Mucosa of rectum (tissue), 2 donors: ENCODE results near the gene HSP90AB1.

Source experiments
- H3K27ac ChIP-seq, 2 donors: one replicate each; pipeline ENCODE4 v1.7.0; 2013; ENCODE audit warnings: inconsistent platforms in 2 of 2, low read depth in 2 of 2, low read length in 2 of 2
- H3K27me3 ChIP-seq, 2 donors: one replicate each; pipeline ENCODE4 v1.7.0; 2013; ENCODE audit warnings: low read length in 2 of 2; ENCODE audit not compliant: control insufficient read depth in 2 of 2, insufficient read depth in 2 of 2
- H3K36me3 ChIP-seq, 2 donors: one replicate each; pipeline ENCODE4 v1.7.0; 2013; ENCODE audit warnings: low read length in 2 of 2; ENCODE audit not compliant: control insufficient read depth in 2 of 2, insufficient read depth in 2 of 2
- H3K4me1 ChIP-seq, 2 donors: one replicate each; pipeline ENCODE4 v1.7.0; 2013; ENCODE audit warnings: low read length in 2 of 2, mild to moderate bottlenecking in 1 of 2; ENCODE audit not compliant: control insufficient read depth in 2 of 2, insufficient read depth in 2 of 2
- H3K4me3 ChIP-seq, 2 donors: one replicate each; pipeline ENCODE4 v1.7.0; 2013; ENCODE audit warnings: low read length in 2 of 2
- H3K9ac ChIP-seq, 2 donors: one replicate each; pipeline ENCODE4 v1.7.0; 2013; ENCODE audit warnings: low read length in 2 of 2, low read depth in 1 of 2, mild to moderate bottlenecking in 1 of 2
- H3K9me3 ChIP-seq, 2 donors: one replicate each; pipeline ENCODE4 v1.7.0; 2013; ENCODE audit warnings: low read length in 2 of 2; ENCODE audit not compliant: control insufficient read depth in 2 of 2
- donor health status: healthy.
- donor health status: Normal muscosa, but diverticular disease.

Gene HSP90AB1

DNA sequence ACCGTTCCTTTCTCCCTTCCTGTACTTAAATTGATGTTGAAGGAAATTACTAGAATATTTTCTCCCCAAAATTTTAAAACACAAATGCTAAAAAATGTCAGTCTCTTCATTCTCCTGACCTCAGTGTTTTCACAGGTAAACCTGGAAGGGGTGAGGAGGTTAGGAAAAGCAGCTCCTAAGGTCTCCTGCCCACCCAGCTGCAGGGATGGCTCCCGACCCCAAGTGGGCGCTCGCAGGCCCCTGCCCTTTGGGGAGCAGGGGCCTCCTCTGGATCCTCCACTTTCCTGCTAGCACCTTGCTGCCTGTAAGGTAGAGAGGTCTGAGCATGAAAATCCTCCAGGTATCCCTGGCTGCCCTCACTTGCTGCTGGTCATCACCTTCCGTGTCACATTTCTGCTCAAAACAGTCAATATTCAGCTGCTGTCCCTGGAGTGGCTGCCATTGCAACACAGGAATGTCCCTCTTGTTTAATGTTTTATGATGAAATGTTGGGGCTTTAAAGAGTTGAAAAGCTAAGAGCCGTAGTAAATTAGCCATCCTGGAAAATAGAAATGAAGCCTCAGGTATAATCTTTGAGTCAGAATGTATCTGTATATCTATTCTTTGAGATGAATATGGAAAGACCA, 10.9 kb upstream of the HSP90AB1 start:
- no peak overlapping the region for H3K27ac ChIP-seq
- H3K4me1 ChIP-seq, result peaks cover 19 to 24% of the 10 kb centered on the region in 2 donors
- no peaks in the 10 kb centered on the region for H3K27me3 ChIP-seq

DNA sequence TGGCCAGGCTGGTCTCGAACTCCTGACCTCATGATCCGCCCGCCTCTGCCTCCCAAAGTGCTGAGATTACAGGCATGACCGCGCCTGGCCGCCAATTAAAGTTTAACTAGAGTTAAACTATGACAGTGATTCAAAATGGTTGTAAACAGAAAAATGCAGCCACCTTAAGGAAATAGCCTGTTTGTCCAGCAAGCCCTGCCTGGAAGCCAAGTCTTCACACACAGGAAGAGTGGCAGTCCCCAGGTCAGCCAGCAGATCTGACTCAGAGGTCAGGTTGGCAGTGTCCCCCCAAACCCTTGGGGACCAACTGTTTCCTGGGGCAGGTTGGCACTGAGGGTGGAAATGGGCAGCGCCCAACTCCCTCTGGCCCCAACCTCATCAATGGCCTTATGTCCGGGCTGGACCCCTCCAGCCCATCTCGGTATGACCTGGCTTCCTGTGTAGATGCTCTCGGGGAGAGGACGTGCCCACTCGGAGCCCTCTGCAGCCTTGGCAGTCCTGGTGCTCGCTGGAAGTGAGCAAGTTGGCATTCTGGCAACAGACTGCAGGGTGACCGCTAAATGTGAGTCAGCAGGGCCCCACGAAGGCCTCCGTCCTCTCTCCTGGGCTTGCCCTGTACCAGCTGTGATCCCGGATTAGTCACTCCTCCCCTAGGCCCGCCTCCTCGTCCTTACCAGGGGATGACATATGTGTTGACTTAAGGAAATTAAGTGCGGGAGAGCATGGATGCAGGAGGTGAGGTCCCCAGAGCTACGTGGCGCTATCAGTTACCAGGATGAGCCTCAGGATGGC, 9.7 kb upstream of the HSP90AB1 start:
- H3K4me1 ChIP-seq, result peaks cover 19 to 24% of the 10 kb centered on the region in 2 donors
- H3K4me3 ChIP-seq, result peak overlapping the region; percentile 78 to 82
- H3K9ac ChIP-seq, result peak overlapping the region; percentile 64 to 85
- H3K27ac ChIP-seq, result peak overlapping the region; percentile 90 to 94
- H3K9me3 ChIP-seq, result no peaks in the 10 kb centered on the region
- H3K36me3 ChIP-seq, result no peaks in the 10 kb centered on the region
- no peaks in the 10 kb centered on the region for H3K27me3 ChIP-seq

More for the DNA sequence above, 10.9 kb upstream of the HSP90AB1 start:
- Histone ChIP-seq H3K9me3 (no peaks in the 10 kb centered on the region), H3K9ac (no peak overlapping the region), H3K4me3 (no peak overlapping the region), H3K36me3 (no peaks in the 10 kb centered on the region)

DNA sequence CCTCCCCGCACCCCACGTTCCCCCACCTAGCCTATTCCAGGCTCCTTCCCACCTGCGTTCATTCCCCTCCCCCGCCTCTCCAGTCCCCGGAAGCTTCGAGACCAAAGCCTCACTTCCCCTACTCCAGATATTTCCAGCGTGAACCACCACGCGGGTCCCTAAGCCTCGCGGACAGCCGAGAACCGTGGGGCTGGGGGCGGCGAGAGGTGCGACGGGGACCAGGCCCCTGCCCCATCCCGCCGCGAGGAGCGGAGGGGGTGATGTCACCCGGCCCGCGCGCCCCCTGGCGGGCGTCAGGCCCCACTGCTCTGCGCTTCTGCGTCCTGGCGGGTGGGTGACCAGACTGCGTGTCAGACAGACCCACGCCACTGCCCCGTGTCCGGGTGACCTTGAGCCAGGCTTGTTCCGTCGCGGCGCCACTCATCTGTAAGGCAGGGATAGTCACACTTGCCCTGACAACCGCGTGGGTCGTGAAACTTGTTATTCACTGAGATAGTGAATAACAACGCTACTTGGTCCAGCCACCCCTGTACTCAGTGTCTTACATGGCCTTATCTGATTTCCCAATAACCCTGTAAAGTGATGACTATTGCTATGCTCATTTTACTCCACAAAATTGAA, 9.0 kb upstream of the HSP90AB1 start:
- peak overlapping the region; percentile 64 to 85 for H3K9ac ChIP-seq
- H3K27ac ChIP-seq, result peak overlapping the region; percentile 90 to 94
- H3K4me3 ChIP-seq, result peak overlapping the region; percentile 78 to 82
- no peaks in the 10 kb centered on the region for H3K9me3 ChIP-seq
- peaks cover 19 to 24% of the 10 kb centered on the region in 2 donors for H3K4me1 ChIP-seq
- H3K36me3 ChIP-seq, result no peaks in the 10 kb centered on the region
- H3K27me3 ChIP-seq, result no peaks in the 10 kb centered on the region

DNA sequence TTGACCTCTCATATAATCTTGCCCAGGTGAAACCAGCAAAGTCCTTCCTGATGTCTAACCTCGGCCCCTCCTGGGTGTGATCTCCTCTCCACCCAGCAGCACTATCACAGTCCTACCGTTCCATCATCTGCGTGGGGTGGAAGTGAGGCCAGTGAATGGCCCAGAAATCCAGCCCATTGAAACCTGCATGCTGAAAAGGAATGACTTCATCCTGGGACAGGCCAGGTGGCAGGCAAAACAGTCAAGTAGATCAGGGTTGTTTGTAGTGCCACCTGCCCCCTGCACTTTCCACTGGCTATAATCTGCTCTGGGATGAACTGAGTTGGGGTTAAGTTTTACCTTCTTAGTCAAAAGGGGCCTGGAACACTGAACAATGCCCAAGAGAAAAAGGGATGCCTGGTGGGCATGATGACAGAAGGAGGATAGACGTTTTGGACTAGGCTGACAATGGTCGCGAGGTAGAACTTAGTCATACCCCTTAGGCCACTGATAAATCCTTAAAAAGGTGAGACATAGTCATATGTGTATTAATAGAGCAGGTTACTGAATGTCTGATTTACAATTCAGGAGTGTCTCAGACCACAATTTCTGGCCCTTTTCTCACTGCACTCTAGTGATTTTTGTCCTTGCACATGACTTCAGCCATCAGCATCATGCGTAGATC, 8.1 kb upstream of the HSP90AB1 start:
- H3K27ac ChIP-seq, result peak overlapping the region; percentile 90 to 94
- no peaks in the 10 kb centered on the region for H3K9me3 ChIP-seq
- H3K9ac ChIP-seq, result peak overlapping the region in 1 of 2 donors; percentile 85
- H3K36me3 ChIP-seq, result no peaks in the 10 kb centered on the region
- peaks cover 17 to 24% of the 10 kb centered on the region in 2 donors for H3K4me1 ChIP-seq
- no peaks in the 10 kb centered on the region for H3K27me3 ChIP-seq
- H3K4me3 ChIP-seq, result peak overlapping the region in 1 of 2 donors; percentile 1

DNA sequence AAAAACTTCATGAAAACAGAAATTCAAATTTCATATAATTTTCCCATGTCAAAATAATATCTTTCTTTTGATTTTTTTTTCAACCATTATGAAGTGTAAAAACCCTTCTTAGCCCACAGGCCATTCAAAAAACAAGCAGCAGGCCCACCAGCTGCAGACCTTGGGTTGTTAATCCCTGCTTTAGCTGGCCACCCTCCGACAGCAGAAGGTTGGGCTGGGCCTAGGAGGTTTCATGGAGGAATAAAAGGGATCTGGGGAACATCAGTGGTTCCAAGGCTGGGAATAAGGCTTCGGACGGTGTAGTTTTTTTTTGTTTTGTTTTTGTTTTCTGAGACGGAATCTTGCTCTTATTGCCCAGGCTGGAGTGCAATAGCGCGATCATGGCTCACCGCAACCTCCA, 3.6 kb upstream of the HSP90AB1 start:
- no peaks in the 10 kb centered on the region for H3K36me3 ChIP-seq
- H3K9me3 ChIP-seq, result no peaks in the 10 kb centered on the region
- no peak overlapping the region for H3K4me3 ChIP-seq
- H3K27me3 ChIP-seq, result no peaks in the 10 kb centered on the region
- no peak overlapping the region for H3K9ac ChIP-seq
- no peak overlapping the region for H3K27ac ChIP-seq
- peaks cover 5 to 12% of the 10 kb centered on the region in 2 donors for H3K4me1 ChIP-seq

DNA sequence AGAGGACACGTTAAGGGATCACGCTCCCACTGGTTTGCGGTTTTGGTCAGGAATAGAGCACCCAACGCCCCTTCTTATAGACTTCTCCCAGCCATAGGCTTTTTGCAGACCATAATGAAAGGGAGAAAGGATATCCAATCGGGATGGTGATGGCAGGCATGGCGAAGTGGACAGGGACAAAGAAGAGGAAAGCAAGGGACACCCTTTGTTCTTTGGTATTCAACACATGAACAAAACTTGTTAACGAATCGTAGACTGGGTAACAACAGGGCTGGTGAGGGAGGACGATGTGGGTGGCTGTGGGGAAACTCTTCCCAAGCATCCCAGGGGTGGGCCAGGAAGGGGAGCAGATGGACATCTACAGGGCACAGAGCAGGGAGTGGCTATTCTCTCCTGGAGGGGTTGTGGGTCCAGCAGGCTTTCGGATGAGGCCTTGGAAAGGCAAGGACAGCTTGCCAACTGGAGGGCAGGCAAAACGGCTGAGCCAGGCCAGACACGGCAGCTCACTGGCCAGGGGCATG, 1.4 kb upstream of the HSP90AB1 start:
- peak overlapping the region; percentile 96 to 97 for H3K27ac ChIP-seq
- peaks cover 7 to 15% of the 10 kb centered on the region in 2 donors for H3K4me1 ChIP-seq
- peak overlapping the region; percentile 84 to 100 for H3K4me3 ChIP-seq
- peaks cover 16 to 17% of the 10 kb centered on the region in 2 donors for H3K36me3 ChIP-seq
- H3K9me3 ChIP-seq, result no peaks in the 10 kb centered on the region
- H3K27me3 ChIP-seq, result no peaks in the 10 kb centered on the region
- H3K9ac ChIP-seq, result peak overlapping the region; percentile 83 to 100

DNA sequence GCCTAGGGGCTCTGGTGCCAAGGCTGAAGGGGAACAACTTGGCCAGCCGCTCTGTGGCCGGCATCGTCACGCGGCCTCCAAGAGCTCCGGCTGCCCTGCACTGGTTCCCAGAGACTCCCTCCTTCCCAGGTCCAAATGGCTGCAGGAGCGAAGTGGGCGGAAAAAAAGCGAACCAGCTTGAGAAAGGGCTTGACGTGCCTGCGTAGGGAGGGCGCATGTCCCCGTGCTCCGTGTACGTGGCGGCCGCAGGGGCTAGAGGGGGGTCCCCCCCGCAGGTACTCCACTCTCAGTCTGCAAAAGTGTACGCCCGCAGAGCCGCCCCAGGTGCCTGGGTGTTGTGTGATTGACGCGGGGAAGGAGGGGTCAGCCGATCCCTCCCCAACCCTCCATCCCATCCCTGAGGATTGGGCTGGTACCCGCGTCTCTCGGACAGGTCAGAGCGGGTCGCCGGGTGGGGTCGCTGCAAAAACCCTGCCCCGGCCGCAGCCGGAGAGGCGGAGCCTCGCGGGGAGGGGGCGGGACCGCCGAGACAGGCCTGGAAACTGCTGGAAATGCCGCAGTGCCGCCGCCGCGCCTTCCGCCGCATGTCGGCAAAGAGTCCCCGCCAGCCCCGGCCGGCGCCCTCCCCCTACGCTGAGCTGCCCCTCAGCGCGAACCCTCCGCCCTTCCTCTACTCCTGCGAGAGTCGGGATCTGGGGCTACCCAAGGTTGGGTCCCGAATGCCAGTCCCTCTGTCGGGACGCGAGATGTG, 814 bp upstream of the HSP90AB1 start:
- Histone ChIP-seq H3K4me1 (peaks cover 7 to 15% of the 10 kb centered on the region in 2 donors), H3K9me3 (no peaks in the 10 kb centered on the region), H3K36me3 (peaks cover 23 to 24% of the 10 kb centered on the region in 2 donors), H3K27me3 (no peaks in the 10 kb centered on the region), H3K27ac (peak overlapping the region; percentile 96 to 97), H3K4me3 (peak overlapping the region; percentile 84 to 100), H3K9ac (peak overlapping the region; percentile 83 to 100)

DNA sequence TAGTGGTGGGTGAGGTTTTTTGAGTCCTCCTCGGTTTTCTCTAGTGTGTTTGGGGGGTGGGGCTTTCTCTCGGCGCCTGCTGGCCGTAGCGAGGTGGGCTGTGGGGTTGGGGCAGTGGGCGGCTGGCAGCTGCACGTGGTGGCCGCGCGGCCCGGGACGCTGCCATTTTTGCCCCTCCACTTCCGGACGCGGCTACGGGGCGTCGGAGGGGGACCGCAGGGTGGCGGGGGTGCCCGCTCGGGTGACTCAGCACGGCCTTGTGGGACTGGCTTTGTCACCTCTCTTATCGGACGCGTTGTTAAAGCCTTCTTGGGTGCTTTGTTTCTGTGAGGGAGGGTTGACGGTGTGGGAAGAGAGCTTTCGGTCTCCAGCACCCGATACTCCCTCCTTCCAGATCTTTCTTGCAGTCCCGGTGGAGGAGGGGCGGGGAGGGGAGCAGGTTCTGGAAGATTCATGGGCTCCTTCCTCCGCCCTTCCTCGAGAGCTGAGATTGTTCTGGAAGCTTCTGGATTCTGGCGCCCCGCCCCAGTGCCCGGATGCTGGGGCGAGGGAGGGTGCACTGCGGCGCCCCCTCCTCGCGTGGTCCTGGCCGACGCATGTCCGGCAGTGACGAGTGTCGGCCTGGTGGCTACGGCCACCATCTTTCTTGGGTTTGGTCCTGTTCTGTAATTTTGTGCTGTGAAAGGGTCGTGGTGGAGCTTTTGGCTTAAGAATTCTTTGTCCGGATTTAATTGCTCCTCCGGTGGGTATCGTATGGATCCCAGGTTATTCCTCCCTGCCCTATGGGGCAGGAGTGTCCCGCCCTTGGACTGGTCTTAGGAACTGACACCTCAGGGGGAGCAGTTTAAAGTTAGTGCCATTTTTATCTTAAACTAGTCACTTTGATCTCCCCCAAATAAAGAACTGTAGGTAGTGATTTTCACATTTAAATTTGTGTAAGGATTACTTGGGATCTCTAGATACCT, 719 bp downstream of the HSP90AB1 start:
- Histone ChIP-seq H3K27me3 (no peaks in the 10 kb centered on the region), H3K4me1 (peaks cover 7 to 15% of the 10 kb centered on the region in 2 donors), H3K27ac (peak overlapping the region; percentile 96 to 97)

More for the DNA sequence above, 719 bp downstream of the HSP90AB1 start:
- Histone ChIP-seq H3K9me3 (no peaks in the 10 kb centered on the region), H3K9ac (peak overlapping the region; percentile 83 to 100), H3K36me3 (peaks cover 35 to 36% of the 10 kb centered on the region in 2 donors), H3K4me3 (peak overlapping the region; percentile 84 to 100)
